HEK293T (cell line): ENCODE results near the gene MAGED1.

ENCODE experiments used
- CTCF ChIA-PET: fragments of 350-600 bp; formaldehyde crosslinking; extraction: SDS; loops from one replicate; lab custom pipeline; 2021; ENCODE audit warnings: antibody characterized with exemption, inconsistent platforms; lab: Yijun Ruan, JAX
- POLR2A ChIA-PET: fragments of 350-600 bp; formaldehyde crosslinking; extraction: SDS; loops from one replicate; lab custom pipeline; 2020; ENCODE audit warnings: antibody characterized with exemption, inconsistent platforms; lab: Yijun Ruan, JAX
- DNase-seq: peaks from one replicate; pipeline ENCODE4 v3.0.0; 2012; ENCODE audit warnings: mixed read lengths; ENCODE audit errors: extremely low spot score
- ARNT ChIP-seq: fragments of 450-650 bp; IDR thresholded peaks from 2 replicates; pipeline ENCODE4 v1.6.1; 2017; ENCODE audit warnings: mild to moderate bottlenecking
- BHLHE40 ChIP-seq: fragments of 450-650 bp; IDR thresholded peaks from 2 replicates; pipeline ENCODE4 v1.6.1; 2016; ENCODE audit warnings: mild to moderate bottlenecking, moderate library complexity, borderline replicate concordance
- CTBP1 ChIP-seq: fragments of 450-650 bp; IDR thresholded peaks from 2 replicates; pipeline ENCODE4 v1.6.1; 2016; ENCODE audit warnings: borderline replicate concordance
- ELF4 ChIP-seq: fragments of 450-650 bp; IDR thresholded peaks from 2 replicates; pipeline ENCODE4 v1.6.1; 2017; ENCODE audit warnings: antibody characterized with exemption
- FOXA1 ChIP-seq: fragments of 450-650 bp; IDR thresholded peaks from 2 replicates; pipeline ENCODE4 v1.6.1; 2016; ENCODE audit warnings: mild to moderate bottlenecking
- FOXK2 ChIP-seq: fragments of 450-650 bp; IDR thresholded peaks from 2 replicates; pipeline ENCODE4 v1.6.1; 2016; ENCODE audit warnings: mild to moderate bottlenecking
- FOXM1 ChIP-seq: fragments of 450-650 bp; IDR thresholded peaks from 2 replicates; pipeline ENCODE4 v1.6.1; 2017; ENCODE audit warnings: mild to moderate bottlenecking, borderline replicate concordance
- HDGF ChIP-seq: fragments of 450-650 bp; IDR thresholded peaks from 2 replicates; pipeline ENCODE4 v1.6.1; 2017; ENCODE audit warnings: antibody characterized with exemption, borderline replicate concordance
- L3MBTL2 ChIP-seq: fragments of 450-650 bp; conservative IDR thresholded peaks from 2 replicates; pipeline ENCODE4 v1.6.1; 2016; ENCODE audit warnings: mild to moderate bottlenecking
- LEF1 ChIP-seq: fragments of 450-650 bp; IDR thresholded peaks from 2 replicates; pipeline ENCODE4 v1.6.1; 2017; ENCODE audit warnings: mild to moderate bottlenecking, borderline replicate concordance
- NFRKB ChIP-seq: fragments of 450-650 bp; IDR thresholded peaks from 2 replicates; pipeline ENCODE4 v1.6.1; 2016; ENCODE audit warnings: mild to moderate bottlenecking, moderate library complexity
- PKNOX1 ChIP-seq: fragments of 450-650 bp; IDR thresholded peaks from 2 replicates; pipeline ENCODE4 v1.6.1; 2016
- SP1 ChIP-seq: fragments of 450-650 bp; IDR thresholded peaks from 2 replicates; pipeline ENCODE4 v1.6.1; 2017
- SUZ12 ChIP-seq: fragments of 450-650 bp; IDR thresholded peaks from 2 replicates; pipeline ENCODE4 v1.6.1; 2016; ENCODE audit warnings: mild to moderate bottlenecking
- TARDBP ChIP-seq: fragments of 450-650 bp; IDR thresholded peaks from 2 replicates; pipeline ENCODE4 v1.6.1; 2016
- ZNF384 ChIP-seq: fragments of 450-650 bp; IDR thresholded peaks from 2 replicates; pipeline ENCODE4 v1.6.1; 2016

The MAGED1 gene

GRCh38 chrX:51874123-51874522 lies 19.3 kb upstream of the MAGED1 start:
- no peak for DNase-seq
- ChIA-PET POLR2A (no interaction called here), CTCF (no interaction called here)
- TF ChIP-seq ZNF384 (no peak), FOXM1 (no peak), NFRKB (no peak), FOXA1 (no peak), FOXK2 (no peak), HDGF (no peak), TARDBP (no peak)

GRCh38 chrX:51876441-51876840 lies 17.0 kb upstream of the MAGED1 start:
- ChIA-PET CTCF (no interaction called here), POLR2A (no interaction called here)
- TF ChIP-seq L3MBTL2 (no peak), BHLHE40 (no peak), ZNF384 (no peak), ELF4 (no peak), CTBP1 (no peak), FOXA1 (no peak), ARNT (no peak), SUZ12 (no peak), SP1 (no peak), TARDBP (no peak), NFRKB (no peak), FOXM1 (no peak), PKNOX1 (no peak), FOXK2 (no peak), LEF1 (no peak)
- DNase-seq, result no peak

- ChIA-PET POLR2A (no interaction called here), CTCF (no interaction called here)
- TF ChIP-seq SUZ12 (no peak), ARNT (no peak), CTBP1 (no peak), HDGF (no peak), L3MBTL2 (no peak), PKNOX1 (no peak), FOXM1 (no peak), SP1 (no peak), FOXK2 (no peak), BHLHE40 (no peak)
- no peak for DNase-seq
Observed at GRCh38 chrX:51878056-51878455, 15.4 kb upstream of the MAGED1 start.

- DNase-seq, result no peak
- no peak for TF ChIP-seq SP1
- CTCF ChIA-PET, result no interaction called here
- POLR2A ChIA-PET, result no interaction called here
Observed at GRCh38 chrX:51889851-51890250, 3.6 kb upstream of the MAGED1 start.

GRCh38 chrX:51891245-51891644 lies 2.2 kb upstream of the MAGED1 start:
- TF ChIP-seq HDGF, result no peak
- TF ChIP-seq PKNOX1, result no peak
- no peak for TF ChIP-seq ARNT
- no peak for TF ChIP-seq SP1
- no peak for TF ChIP-seq FOXM1
- no peak for TF ChIP-seq FOXA1
- no peak for TF ChIP-seq L3MBTL2
- TF ChIP-seq CTBP1, result no peak
- TF ChIP-seq BHLHE40, result no peak
- TF ChIP-seq ELF4, result no peak
- TF ChIP-seq TARDBP, result no peak
- no peak for TF ChIP-seq FOXK2
- TF ChIP-seq ZNF384, result no peak
- CTCF ChIA-PET, result no interaction called here
- POLR2A ChIA-PET, result no interaction called here
- DNase-seq, result no peak

GRCh38 chrX:51891821-51892551 lies 1.4 kb upstream of the MAGED1 start:
- POLR2A ChIA-PET, result no interaction called here
- TF ChIP-seq HDGF, result no peak
- no peak for TF ChIP-seq TARDBP
- TF ChIP-seq SUZ12, result no peak
- TF ChIP-seq L3MBTL2, result no peak
- TF ChIP-seq ZNF384, result no peak
- no peak for TF ChIP-seq SP1
- TF ChIP-seq ELF4, result no peak
- no peak for TF ChIP-seq ARNT
- no peak for TF ChIP-seq FOXA1
- TF ChIP-seq PKNOX1, result no peak
- no peak for TF ChIP-seq CTBP1
- TF ChIP-seq FOXM1, result no peak
- DNase-seq, result no peak
- CTCF ChIA-PET, result no interaction called here
